Midbrain (tissue), 1 donor: ENCODE data around the gene RAPGEFL1.
"Not testable (repeated sequence)": the region's sequence is repeated elsewhere in the genome, so short reads cannot be mapped to it uniquely, and the experiment has no call there.

Experiments used
- DNase-seq: peaks from one replicate; lab custom pipeline; 2025; lab: John Stamatoyannopoulos, UW

Gene RAPGEFL1, protein sequence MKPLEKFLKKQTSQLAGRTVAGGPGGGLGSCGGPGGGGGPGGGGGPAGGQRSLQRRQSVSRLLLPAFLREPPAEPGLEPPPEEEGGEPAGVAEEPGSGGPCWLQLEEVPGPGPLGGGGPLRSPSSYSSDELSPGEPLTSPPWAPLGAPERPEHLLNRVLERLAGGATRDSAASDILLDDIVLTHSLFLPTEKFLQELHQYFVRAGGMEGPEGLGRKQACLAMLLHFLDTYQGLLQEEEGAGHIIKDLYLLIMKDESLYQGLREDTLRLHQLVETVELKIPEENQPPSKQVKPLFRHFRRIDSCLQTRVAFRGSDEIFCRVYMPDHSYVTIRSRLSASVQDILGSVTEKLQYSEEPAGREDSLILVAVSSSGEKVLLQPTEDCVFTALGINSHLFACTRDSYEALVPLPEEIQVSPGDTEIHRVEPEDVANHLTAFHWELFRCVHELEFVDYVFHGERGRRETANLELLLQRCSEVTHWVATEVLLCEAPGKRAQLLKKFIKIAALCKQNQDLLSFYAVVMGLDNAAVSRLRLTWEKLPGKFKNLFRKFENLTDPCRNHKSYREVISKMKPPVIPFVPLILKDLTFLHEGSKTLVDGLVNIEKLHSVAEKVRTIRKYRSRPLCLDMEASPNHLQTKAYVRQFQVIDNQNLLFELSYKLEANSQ

DNA sequence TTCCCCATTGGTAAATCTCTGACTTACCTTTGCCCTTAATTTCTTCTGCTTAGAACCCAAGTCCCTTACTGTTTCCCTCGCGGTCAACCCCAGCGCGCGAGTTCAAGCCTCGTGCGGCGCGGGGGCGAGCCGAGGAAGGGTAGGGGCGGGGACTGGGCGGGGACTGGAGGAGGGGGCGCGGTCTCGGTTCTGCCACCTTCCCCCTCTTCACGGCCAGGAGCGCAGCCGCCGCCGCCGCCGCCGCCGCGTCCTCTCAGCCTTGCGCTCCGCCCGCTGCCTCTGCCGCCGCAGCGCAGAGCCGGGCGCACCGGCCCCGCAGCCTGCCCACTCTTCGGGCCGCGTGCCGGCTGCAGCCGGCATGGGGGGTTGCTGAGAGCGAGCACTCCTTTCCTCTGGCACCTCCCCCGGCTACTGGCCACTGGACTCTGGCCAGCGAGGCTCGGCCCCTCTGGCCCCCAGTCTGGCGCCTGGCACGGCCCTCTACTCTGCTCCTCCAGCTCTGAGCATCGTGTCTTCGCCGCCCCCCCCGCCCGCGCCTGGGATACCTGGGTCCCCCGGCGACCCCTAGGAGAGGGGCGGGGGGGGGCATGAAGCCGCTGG is at the start of gene RAPGEFL1:
TSS of gene RAPGEFL1 (plus strand) at position 196 of the 600 bp plus-strand sequence. CDS start at position 588, 392 bp downstream.
- peak; percentile 37 for DNase-seq

DNA sequence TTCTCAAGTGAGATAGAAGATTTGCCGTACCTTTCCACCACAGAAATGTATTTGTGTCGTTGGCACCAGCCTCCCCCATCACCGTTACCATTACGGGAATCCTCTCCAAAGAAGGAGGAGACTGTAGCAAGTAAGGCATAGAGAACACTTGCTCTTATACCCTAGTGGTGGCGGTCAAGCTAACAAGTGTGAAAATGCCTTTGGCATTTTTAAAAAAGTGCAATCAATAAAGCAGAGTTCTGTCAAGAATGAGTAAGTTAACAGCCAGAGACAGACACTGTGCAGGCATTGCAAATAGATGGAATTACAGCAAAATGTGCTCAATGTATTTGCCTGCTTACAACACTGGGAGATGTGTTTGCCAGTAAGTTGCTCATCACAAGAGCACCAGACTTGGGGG is 47.8 kb upstream of the RAPGEFL1 start:
- DNase-seq: no peak

DNA sequence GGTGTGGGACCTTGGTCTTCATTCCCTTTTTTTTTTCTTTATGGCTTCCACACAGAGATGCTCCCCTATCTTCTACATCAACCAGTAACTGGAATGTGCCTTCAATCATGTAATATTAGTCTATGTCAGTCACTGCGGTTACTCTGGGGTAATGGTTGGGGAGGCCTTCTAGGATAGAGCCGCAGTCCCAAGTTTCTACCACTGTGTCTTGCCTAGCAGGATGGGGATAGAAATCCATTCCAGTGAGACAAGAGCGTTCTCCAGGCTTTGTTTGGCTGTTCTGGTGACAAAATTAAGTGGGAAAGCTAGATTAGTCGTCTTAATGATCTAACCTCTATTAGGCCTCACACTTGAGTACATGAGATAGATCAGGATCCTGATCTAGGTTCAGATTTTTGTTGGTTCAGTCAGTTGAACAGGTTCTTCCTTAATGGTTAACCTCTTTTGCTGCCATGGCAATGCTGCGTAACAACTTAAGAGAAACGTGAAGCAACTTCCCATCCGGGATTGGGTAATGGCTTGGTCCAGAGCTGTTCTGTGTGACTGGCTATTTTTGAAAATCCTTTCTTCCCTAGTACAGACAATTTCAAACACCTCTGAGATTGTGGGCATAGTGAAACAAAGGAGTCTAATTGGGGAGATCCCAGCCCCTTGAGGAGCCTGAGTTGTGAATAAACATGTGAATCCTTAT is 46.8 kb upstream of the RAPGEFL1 start:
- no peak for DNase-seq

DNA sequence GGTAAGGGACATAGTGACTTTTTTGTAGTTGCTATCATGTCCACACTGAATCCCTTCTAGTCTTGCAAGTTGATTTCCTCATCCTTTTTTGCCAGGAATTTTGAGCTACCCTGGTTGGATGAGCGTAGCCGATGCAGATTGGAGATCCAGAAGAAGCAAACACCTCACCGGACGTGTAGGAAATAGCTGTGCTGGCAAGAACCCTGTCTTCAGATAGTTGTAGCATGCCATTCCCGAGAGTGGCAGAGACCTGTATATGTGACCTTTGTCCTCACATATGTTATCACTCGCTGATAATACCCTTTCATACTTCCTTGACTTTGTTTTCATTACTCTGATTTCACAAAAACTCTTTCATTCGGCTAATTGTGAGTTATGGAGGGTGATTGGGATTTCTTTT is 43.1 kb upstream of the RAPGEFL1 start:
- DNase-seq: no peak

DNA sequence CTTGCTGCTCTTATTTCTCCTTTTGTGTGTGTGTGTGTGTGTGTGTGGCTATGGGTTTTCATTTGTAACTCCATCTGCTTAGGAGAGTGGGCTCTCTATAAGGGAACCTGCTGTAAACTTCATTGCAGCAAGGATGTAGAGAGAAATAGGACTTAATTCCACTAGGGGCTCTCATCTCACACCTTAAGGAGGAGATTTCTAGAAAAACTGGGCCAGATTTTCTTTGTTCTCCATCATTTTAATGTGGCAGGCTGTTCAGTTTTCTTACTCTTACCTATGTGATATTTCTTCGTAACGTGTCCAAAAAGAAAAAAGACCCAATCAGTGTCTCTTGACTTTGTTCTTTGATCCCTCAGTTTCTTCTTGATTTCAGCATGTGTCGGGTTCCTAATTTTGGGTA is 41.5 kb upstream of the RAPGEFL1 start:
- no peak for DNase-seq

DNA sequence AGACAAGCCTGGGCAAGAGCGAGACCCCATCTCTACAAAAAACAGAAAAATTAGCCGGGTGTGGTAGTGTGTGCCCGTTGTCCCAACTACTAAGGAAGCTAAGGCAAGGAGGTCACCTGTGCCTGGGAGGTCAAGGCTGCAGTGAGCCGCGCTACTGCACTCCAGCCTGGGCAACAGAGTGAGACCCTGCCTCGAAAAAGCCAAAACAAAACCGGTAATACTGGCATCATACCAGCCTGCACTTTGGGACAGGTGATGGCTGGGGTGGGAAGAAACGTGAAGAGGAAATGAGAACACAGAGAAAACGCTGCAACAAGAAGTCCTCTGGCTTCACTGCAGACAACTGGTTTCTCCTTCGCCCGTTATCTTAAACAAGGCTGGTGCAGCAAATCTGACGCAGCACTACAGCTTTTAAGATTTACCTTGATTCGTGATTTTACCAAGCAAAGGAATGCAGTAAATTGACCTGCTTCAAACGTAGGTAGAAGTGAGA is 37.7 kb upstream of the RAPGEFL1 start:
- no peak for DNase-seq

DNA sequence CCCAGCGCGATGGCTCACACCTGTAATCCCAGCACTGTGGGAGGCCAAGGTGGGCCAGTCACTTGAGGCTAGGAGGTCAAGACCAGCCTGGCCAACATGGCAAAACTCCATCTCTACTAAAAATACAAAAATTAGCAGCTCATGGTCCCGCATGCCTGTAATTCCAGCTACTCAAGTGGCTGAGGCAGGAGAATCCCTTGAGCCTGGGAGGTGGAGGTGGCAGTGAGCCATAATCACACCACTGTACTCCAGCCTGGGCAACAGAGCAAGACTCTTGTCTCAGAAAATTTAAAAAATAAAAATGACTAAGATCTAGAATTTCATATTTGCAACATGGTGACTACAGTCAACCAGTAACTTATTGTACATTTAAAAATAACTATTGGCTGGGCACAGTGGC is 34.1 kb upstream of the RAPGEFL1 start:
- not testable (repeated sequence) for DNase-seq

DNA sequence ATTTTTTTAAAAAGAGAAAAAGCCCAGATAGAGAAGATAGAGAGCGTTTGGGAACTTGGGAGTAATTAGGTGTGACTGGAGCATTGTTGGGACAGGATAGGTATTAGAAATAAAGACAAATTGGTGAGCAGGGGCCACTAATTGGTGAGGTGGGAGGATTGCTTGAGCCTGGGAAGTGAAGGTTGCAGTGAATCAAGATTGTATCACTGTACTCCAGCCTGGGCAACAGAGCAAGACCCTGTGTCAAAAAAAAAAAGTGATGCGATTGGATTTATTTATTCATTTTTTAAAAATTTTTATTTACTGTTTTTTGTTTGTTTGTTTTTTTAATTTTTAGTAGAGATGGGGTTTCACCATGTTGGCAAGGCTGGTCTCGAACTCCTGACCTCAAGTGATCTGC is 31.8 kb upstream of the RAPGEFL1 start:
- DNase-seq: no peak

DNA sequence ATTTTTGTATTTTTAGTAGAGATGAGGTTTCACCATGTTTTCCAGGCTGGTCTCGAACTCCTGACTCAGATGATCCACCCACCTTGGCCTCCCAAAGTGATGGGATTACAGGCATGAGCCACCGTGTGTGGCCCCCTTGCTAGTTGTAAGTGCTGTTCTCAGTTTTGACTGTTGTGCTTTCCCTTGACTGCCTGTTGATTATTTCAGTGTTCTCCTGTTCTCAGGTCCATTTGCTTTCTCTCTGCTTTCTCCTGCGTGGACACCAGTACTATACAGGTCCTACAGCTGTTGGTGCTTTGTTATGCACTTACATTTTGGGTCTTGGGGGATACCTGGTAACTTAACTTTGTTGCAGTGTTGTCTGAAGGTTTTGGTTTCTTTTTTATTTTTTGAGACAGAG is 28.7 kb upstream of the RAPGEFL1 start:
- DNase-seq: no peak

DNA sequence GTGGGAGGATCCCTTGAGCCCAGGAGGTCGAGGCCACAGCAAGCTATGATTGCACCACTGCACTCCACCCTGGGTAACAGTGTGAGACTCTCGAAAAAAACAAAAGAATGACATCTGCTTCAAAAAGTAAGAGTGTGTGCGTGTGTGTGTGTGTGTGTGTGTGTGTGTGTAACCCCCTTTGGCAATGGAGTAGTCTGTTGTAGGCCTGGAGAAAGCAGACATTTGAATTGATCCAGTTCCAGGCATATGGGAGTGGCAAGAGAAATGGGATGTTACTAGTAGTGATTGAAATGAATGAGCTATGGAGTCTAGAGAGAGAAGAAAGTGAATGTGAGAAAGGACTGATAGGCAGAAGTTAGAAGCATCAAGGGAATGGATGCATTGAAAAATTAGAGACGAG is 27.0 kb upstream of the RAPGEFL1 start:
- no peak for DNase-seq

DNA sequence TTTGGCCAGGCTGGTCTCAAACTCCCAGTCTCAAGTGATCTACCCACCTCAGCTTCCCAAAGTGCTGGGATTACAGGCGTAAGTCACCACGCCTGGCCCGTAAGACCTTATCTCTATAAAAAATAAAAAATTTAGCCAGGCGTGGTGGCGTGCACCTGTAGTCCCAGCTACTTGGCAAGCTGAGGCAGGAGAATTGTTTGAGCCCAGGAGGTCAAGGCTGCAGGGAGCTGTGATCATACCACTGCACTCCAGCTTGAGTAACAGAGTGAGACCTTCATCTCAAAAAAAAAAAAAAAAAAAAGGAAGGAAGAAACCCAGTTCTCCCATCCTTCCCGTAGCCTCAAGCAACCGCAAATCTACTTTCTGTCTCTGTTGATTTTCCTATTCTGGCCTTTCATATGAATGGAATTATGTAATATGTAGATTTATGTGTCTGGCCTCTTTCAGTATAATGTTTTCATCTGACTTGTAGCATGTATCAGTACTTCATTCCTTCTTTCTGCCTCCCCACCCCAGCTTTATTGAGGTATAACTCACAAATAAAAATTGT is 25.8 kb upstream of the RAPGEFL1 start:
- no peak for DNase-seq

DNA sequence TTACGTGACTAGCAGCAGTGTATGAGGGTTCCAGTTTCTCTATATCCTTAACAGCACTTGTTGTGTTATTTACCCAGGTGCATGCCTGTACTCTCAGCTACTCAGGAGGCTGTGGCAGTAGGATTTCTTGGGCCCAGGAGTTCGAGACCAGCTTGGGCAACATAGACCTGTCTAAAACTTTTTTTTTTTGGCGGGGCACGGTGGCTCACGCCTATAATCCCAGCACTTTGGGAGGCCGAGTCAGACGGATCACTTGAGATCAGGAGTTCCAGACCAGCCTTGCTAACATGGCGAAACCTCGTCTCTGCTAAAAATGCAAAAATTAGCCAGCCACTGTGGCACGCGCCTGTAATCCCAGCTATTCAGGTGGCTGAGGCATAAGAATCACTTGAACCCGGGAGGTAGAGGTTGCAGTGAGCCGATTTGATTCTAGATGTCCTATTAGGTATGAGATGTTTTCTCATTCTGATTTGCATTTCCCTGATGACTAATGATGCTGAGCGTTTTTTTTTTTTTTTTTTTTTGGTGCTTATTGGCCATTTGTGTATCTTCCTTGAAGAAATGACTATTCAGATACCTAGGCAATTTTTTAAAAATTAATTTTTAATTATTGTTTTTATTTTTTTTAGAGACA is 23.6 kb upstream of the RAPGEFL1 start:
- no peak for DNase-seq

DNA sequence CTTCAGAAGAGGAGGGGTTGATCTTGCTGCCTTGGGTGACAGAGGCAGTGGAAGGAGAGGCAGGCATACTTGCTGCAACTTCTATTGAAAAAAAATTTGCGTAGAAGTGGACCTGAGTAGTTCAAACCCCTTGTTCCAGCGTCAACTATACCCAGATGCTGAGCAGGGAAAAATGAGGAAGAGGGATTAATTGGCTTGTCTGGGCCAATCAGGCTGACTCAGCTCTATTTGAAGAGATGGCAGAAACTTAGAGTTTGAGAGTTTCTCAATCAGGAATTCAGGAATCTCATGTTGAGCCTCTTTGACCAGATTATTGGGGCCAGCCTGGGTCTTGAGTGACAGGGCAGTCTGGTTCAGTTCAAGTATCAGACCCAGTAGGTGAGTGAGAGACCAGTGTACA is 19.3 kb upstream of the RAPGEFL1 start:
- DNase-seq: no peak

DNA sequence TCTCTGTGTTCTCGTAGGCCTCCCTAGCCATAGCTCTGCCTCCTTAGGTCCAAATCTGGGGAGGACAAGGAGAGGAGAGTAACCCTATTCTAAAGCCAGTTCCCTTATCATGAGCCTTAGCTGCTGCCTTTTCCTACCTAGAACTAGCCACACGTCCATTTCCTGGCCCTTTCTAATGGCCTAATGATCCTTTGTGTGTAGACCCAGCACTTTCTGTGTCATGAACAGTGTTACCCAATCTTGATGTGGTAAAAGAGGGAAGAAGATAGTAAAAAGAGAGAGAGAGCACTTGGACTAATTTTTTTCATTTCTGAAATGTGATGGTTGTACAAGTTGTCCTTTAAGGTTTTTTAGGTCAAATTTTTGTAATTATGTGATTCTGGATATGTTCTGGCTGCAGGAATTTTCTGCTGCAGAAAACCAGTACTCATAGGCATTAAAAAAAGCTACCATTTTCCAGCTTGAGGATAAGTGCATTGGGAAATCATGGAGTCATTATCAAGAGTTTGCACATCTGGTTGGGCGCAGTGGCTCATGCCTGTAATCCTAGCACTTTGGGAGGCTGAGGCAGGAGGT is 18.7 kb upstream of the RAPGEFL1 start:
- DNase-seq: no peak

DNA sequence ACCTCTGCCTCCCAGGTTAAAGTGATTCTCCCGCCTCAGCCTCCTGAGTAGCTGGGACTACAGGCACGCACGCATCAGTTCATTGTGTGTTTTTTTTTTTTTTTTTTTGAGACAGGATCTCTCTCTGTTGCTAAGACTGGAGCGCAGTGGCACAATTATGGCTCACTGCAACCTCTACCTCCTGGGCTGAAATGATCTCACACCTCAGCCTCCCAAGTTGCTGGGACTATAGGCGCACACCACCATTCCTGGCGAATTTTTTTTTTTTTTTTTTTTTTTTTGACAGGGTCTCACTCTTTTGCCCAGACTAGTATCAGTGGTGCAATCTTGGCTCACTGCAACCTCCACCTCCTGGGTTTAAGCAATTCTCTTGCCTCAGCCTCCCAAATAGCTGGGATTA is 17.8 kb upstream of the RAPGEFL1 start:
- no peak for DNase-seq

DNA sequence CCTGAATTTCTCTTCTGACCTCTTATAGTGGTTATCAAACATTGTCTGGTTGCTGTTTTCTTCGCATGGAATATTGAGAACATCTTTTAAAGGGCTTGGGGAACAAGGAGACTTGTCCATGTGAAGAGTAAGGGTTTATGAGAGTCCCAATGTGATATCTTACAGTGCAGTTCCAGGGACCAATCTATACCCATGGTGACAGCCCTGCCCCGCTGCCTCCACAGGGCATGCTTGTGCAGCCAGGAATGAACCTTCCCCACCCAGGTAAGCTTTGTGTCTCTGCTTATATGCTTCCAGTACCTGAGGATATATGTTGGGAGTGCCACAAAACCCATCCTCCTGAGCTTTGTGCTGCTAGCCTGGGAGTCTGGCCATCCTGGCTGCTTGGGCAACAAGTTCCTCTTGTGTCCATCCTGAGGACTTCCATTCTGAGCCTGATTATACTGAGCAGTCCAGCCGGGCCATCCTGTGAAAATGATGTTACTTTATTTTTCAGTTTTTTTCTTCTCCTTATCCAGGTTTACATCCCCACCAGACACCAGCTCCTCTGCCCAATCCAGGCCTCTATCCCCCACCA is 9.5 kb upstream of the RAPGEFL1 start:
- no peak for DNase-seq

DNA sequence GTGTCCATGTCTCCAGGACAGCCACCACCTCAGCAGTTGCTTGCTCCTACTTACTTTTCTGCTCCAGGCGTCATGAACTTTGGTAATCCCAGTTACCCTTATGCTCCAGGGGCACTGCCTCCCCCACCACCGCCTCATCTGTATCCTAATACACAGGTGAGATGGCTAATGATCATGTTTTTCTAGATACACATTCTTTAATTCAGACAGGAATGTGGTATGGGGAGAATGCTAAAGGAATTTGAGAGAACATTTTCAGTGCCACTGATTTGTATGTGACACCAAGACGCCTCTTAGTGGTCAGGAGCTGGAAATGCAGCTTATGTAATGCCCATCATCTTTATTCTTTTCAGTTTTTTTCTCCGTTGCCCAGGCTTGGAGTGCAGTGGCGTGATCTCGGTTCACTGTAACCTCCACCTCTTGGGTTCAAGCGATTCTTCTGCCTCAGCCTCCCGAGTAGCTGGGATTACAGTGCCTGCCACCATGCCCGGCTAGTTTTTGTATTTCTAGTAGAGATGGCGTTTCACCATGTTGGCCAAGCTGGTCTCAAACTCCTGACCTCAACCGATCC is 8.9 kb upstream of the RAPGEFL1 start:
- peak; percentile 59 for DNase-seq

DNA sequence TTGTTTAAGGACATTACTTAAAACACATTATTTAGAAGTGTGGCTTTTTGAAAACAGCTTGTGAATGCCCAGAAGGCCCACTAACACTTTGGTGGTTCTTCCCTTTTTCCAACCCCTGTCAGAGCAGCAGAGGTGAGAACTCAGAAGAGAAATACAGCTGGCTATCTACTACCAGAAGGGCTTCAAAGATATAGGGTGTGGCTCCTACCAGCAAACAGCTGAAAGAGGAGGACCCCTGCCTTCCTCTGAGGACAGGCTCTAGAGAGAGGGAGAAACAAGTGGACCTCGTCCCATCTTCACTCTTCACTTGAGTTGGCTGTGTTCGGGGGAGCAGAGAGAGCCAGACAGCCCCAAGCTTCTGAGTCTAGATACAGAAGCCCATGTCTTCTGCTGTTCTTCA is 6.9 kb upstream of the RAPGEFL1 start:
- DNase-seq: no peak

DNA sequence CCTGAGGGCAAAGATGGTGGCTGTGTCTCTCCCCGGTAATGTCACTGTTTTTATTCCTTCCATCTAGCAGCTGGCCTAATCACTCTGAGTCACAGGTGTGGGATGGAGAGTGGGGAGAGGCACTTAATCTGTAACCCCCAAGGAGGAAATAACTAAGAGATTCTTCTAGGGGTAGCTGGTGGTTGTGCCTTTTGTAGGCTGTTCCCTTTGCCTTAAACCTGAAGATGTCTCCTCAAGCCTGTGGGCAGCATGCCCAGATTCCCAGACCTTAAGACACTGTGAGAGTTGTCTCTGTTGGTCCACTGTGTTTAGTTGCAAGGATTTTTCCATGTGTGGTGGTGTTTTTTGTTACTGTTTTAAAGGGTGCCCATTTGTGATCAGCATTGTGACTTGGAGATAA is 5.5 kb upstream of the RAPGEFL1 start:
- no peak for DNase-seq

DNA sequence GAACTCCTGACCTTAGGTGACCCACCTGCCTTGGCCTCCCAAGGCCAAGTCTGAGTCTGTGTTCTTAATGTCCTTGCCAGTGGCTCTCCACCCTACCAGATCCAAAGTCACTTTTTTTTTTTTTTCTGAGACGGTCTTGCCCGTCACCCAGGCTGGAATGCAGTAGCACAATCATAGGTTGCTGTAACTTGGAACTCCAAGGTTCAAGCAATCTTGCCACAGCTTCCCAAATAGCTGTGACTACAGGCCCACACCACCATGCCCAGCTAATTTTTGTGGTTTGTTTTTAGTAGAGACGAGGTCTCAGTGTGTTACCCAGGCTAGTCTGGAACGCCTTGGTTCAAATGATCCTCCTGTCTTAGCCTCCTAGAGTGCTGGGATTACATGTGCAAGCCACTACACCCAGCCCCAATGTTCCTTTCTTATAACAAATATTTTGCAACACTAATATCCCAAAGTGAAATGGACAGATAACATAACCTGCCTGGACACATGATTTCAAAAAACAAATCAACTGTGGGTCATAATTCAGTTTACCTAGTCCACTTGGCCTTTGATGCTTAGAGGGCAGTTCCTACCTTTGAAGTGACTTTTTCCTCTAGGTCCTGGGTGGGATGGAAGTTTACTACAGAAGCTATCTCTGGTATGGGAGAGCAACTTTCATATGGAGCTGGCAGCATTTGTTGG is 4.0 kb upstream of the RAPGEFL1 start:
- no peak for DNase-seq
